AG08396 (cell line): ENCODE results near the gene MEGF11.

Experiments used
- DNase-seq: peaks from one replicate; pipeline ENCODE4 v3.0.0; 2012; ENCODE audit warnings: low spot score, mixed read lengths

MEGF11 gene

GRCh38 chr15:66239514-66239913, 14.0 kb downstream of the MEGF11 start:
- no peak for DNase-seq

GRCh38 chr15:66238318-66238717, 15.2 kb downstream of the MEGF11 start:
- DNase-seq, result no peak

GRCh38 chr15:66237513-66238235, 15.9 kb downstream of the MEGF11 start:
- DNase-seq, result no peak

- DNase-seq, result no peak
Measured at GRCh38 chr15:66236806-66237375, 16.7 kb downstream of the MEGF11 start.

GRCh38 chr15:66235866-66236265, 17.7 kb downstream of the MEGF11 start:
- DNase-seq, result no peak

GRCh38 chr15:66234798-66235197, 18.8 kb downstream of the MEGF11 start:
- DNase-seq, result no peak

- DNase-seq, result no peak
Measured at GRCh38 chr15:66233487-66234415, 19.8 kb downstream of the MEGF11 start.

GRCh38 chr15:66232267-66232625, 21.3 kb downstream of the MEGF11 start:
- DNase-seq, result no peak

GRCh38 chr15:66231394-66232266, 21.9 kb downstream of the MEGF11 start:
- no peak for DNase-seq

GRCh38 chr15:66229790-66230465, 23.6 kb downstream of the MEGF11 start:
- no peak for DNase-seq

GRCh38 chr15:66228807-66229735, 24.5 kb downstream of the MEGF11 start:
- DNase-seq, result no peak

GRCh38 chr15:66226736-66227135, 26.8 kb downstream of the MEGF11 start:
- no peak for DNase-seq

GRCh38 chr15:66225656-66226274, 27.8 kb downstream of the MEGF11 start:
- DNase-seq, result no peak

GRCh38 chr15:66224946-66225345, 28.6 kb downstream of the MEGF11 start:
- no peak for DNase-seq

- DNase-seq, result no peak
Measured at GRCh38 chr15:66222273-66223198, 31.0 kb downstream of the MEGF11 start.

- no peak for DNase-seq
Measured at GRCh38 chr15:66221126-66221525, 32.4 kb downstream of the MEGF11 start.

GRCh38 chr15:66220601-66221000, 32.9 kb downstream of the MEGF11 start:
- no peak for DNase-seq

- DNase-seq, result no peak
Measured at GRCh38 chr15:66219339-66219738, 34.2 kb downstream of the MEGF11 start.

- no peak for DNase-seq
Measured at GRCh38 chr15:66216806-66217205, 36.7 kb downstream of the MEGF11 start.
